Activated T-helper 2 cell treated with anti-CD3 and anti-CD28 coated beads, Interferon-gamma antibody, Interleukin-2, Interleukin-4, amounts not matched to agents 10 μg/mL and 5 μg/mL and 100 μg/mL, durations not matched to agents 14 hours and 24 hours and 36 hours (primary cell): ENCODE data around the gene COPS9. TPM values are rescaled to one million over a fixed set of nuclear protein-coding genes. Genes with fewer than 3 reads are reported as not detected.

Source experiments
- DNase-seq: peaks from one replicate; pipeline ENCODE4 v3.0.0; 2021; ENCODE audit warnings: low spot score
- H3K27ac Mint-ChIP-seq: one replicate; pipeline ENCODE4 v1.8.0; 2021; ENCODE audit warnings: mixed read lengths
- H3K27me3 Mint-ChIP-seq: one replicate; pipeline ENCODE4 v1.8.0; 2021; ENCODE audit warnings: low read depth, mixed read lengths
- H3K36me3 Mint-ChIP-seq: one replicate; pipeline ENCODE4 v1.8.0; 2021; ENCODE audit warnings: low read depth, mixed read lengths
- H3K4me1 Mint-ChIP-seq: one replicate; pipeline ENCODE4 v1.8.0; 2021; ENCODE audit warnings: low read depth, mixed read lengths
- H3K4me3 Mint-ChIP-seq: one replicate; pipeline ENCODE4 v1.8.0; 2021; ENCODE audit warnings: low read depth, mild to moderate bottlenecking, moderate library complexity, mixed read lengths
- H3K9me3 Mint-ChIP-seq: one replicate; pipeline ENCODE4 v1.8.0; 2021; ENCODE audit warnings: mixed read lengths
- intact Hi-C: fragments of 100-400 bp; cut with micrococcal nuclease; formaldehyde crosslinking; loops from one replicate; pipeline ENCODE4 v1.15.1; 2023
- total RNA-seq: library from RNA; stranded (reverse); gene quantifications from 2 replicates; pipeline ENCODE4 v1.2.3, GENCODE V29; 2022

Gene COPS9
- total RNA-seq, 1 donor from 2014 or later: 112 TPM

DNA sequence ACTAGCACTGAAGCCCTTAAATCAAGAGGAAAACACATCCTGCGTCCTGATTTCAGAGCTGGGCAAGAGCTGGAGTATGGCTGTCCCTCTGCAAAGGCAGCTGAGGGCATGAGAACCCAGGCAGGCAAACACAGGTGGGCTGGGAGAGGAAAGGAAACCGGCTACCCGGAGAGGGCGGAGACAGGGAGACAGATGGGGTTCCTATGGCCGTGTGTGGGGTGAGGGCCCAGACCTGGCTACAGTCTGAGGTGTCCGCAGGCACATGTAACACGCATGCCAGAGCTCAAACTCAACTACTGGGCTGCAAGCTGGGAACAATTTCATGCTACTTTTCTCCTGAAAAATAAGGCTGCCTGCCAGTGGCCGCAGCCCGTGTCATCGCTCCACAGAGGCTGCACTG lies 2.7 kb downstream of the COPS9 start:
- Mint-ChIP-seq H3K4me1 (peaks cover 17% of the 10 kb centered on the region), H3K36me3 (peaks cover 42% of the 10 kb centered on the region), H3K9me3 (no peaks in the 10 kb centered on the region), H3K27me3 (no peaks in the 10 kb centered on the region), H3K4me3 (peak overlapping the region; percentile 33), H3K27ac (no peak overlapping the region)
- DNase-seq: no peak
- intact Hi-C loops: loop anchor here (10.0 kb wide), 1 partner anchor 109 kb away; the partner anchor contains the start of gene NDUFA10

DNA sequence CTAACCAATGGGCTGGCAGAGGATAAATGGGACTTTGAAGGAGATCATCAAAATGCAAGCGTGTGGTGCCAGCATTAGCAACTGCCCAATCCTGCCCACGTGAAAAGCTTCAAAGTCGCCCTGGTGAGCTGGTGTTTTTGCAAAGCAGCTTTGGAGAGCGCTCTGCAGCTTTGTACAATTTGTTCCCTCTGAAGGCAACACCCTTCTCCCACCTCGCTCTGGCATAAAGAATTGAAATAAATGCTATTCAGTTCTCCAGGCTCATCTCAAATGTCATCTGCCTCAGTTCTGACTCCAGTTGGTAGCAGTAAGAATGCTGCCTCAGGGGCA lies 3.5 kb downstream of the COPS9 start:
- Mint-ChIP-seq H3K36me3 (peaks cover 49% of the 10 kb centered on the region), H3K27ac (no peak overlapping the region)
- intact Hi-C loops: loop anchor here (10.0 kb wide), 1 partner anchor 108 kb away; the partner anchor contains the start of gene NDUFA10

GRCh38 chr2:240131941-240132650 lies 4.0 kb downstream of the COPS9 start:
- intact Hi-C loops: loop anchor here (10.0 kb wide), 1 partner anchor 107 kb away; the partner anchor contains the start of gene NDUFA10

More for the DNA sequence above, 3.5 kb downstream of the COPS9 start:
- no peak for DNase-seq
- H3K27me3 Mint-ChIP-seq: no peaks in the 10 kb centered on the region
- no peaks in the 10 kb centered on the region for H3K9me3 Mint-ChIP-seq
- H3K4me3 Mint-ChIP-seq: no peak overlapping the region
- H3K4me1 Mint-ChIP-seq: peaks cover 17% of the 10 kb centered on the region

DNA sequence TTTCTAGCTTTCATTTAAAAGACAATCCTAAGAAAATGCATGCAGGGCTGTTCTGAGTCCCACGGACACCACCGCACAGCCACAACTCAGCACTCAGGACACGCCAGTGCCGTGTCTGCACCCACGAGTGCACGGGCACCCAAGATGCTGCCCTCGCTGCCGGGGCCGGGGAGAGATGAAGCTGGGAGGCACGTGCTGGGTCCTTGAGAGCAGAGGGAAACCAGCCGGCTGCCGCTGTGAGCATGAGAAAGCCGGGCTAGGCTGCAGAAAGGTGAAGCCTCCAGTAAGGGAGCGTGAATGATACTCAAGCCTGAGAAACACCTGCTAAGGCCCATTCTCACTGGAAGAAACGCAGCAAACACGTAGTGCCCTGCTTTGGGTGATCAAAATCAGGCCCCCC lies 4.8 kb downstream of the COPS9 start:
- Mint-ChIP-seq H3K27me3 (no peaks in the 10 kb centered on the region), H3K27ac (no peak overlapping the region), H3K9me3 (no peaks in the 10 kb centered on the region), H3K4me1 (peaks cover 13% of the 10 kb centered on the region), H3K4me3 (no peak overlapping the region), H3K36me3 (peaks cover 49% of the 10 kb centered on the region)
- no peak for DNase-seq
- intact Hi-C loops: loop anchor here (10.0 kb wide), 1 partner anchor 106 kb away; the partner anchor contains the start of gene NDUFA10

More at GRCh38 chr2:240131941-240132650, 4.0 kb downstream of the COPS9 start:
- Mint-ChIP-seq H3K9me3 (no peaks in the 10 kb centered on the region), H3K27ac (no peak overlapping the region), H3K4me1 (peaks cover 15% of the 10 kb centered on the region), H3K36me3 (peaks cover 49% of the 10 kb centered on the region), H3K4me3 (no peak overlapping the region), H3K27me3 (no peaks in the 10 kb centered on the region)
- DNase-seq: no peak

DNA sequence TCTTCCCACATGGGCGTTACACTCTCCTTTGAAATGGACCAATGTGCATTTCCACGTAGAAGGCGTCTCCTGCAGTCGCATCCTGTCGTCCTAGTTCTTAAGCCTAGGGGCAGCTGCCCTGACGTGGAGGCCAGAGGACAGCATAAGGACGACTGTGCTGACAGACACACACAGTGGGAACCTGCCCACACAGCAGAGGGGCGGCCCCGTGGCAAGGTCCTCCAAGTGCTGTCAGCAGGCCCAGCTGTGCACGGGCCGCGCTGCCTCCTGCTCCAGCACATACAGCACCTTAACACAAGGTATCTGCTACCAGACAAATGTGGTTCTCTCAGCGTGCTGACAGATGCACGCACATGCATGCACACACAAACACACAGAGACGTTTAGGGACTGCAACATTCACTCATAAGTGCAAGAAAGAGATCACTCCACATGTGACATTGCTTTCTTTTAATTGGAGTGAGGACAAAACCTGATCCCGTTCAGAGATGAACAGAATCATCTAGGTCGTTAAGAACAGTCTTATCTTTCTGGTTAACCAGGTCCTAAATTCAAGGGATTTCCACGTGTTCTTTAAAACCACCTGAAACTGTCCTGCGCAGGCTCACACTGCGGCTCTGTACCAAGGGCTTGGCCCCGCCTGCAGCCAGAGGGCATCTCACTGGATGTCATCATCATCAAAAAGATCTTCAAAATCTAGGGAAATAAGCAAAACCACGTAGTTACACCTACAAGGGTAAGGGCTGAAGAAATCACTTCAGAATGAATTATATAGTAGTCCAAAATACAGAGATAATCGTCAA lies 5.5 kb downstream of the COPS9 start:
- peaks cover 48% of the 10 kb centered on the region for H3K36me3 Mint-ChIP-seq
- intact Hi-C loops: loop anchor here (10.0 kb wide), 1 partner anchor 106 kb away; the partner anchor contains the start of gene NDUFA10
- no peaks in the 10 kb centered on the region for H3K27me3 Mint-ChIP-seq
- H3K4me3 Mint-ChIP-seq: no peak overlapping the region
- peaks cover 12% of the 10 kb centered on the region for H3K4me1 Mint-ChIP-seq
- H3K27ac Mint-ChIP-seq: no peak overlapping the region
- no peak for DNase-seq
- no peaks in the 10 kb centered on the region for H3K9me3 Mint-ChIP-seq

DNA sequence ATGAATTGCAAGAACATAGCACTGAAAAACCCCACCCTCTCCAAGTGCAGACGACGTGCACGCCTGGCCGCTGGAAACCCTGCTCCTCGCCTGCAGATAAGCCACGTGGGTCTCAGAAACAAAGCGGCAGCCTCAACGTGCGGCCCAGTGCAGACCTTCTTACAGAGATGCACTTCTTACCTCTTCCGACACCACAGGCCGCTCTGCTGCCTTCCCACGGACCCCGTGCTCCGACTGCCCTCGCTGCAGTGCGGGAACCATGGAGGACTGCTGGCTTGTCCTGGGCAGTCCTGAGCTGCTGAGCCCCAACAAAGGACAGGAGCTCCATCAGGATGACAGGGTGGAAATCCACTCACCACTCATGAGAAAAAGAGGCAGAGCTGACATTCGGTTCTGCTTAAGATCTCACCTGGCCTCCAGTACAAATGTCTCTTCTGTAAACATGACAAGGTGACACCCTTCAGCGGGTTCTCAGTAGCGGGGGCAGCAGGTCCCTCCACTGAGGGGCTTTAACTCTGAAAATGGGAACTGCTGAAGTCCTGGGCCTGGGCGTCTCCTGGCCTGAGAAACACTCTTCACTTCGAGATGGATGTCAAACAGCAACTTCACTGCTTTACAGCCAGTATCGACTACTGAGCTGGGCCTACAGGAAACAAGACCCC lies 6.2 kb downstream of the COPS9 start:
- Mint-ChIP-seq H3K9me3 (no peaks in the 10 kb centered on the region), H3K27me3 (no peaks in the 10 kb centered on the region), H3K4me3 (no peak overlapping the region), H3K27ac (no peak overlapping the region), H3K4me1 (peaks cover 5% of the 10 kb centered on the region), H3K36me3 (peaks cover 44% of the 10 kb centered on the region)
- no peak for DNase-seq
- intact Hi-C loops: loop anchor here (10.0 kb wide), 1 partner anchor 105 kb away; the partner anchor contains the start of gene NDUFA10

DNA sequence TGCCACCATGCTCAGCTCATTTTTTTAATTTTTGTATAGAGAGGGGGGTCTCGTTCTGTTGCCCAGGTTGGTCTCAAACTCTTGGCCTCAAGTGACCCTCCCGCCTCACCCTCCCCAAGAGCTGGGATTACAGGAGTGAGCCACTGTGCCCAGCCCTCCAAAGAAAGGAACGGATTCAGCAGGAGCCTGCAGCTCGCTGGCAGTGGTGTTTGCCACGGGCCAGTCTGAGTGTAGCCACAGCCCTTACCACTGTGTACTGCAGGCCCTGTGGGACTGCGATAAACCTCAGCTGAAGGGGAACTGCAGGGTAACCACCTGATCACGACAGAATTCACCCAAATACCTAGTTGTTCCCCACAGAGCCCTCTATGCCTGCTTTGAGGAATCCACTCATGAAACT lies 6.8 kb downstream of the COPS9 start:
- Mint-ChIP-seq H3K4me1 (no peaks in the 10 kb centered on the region), H3K27me3 (no peaks in the 10 kb centered on the region), H3K36me3 (peaks cover 44% of the 10 kb centered on the region), H3K9me3 (no peaks in the 10 kb centered on the region), H3K4me3 (no peak overlapping the region), H3K27ac (no peak overlapping the region)
- DNase-seq: no peak
- intact Hi-C loops: no loop called here

- no peak for DNase-seq
- no peaks in the 10 kb centered on the region for H3K27me3 Mint-ChIP-seq
- H3K36me3 Mint-ChIP-seq: peaks cover 44% of the 10 kb centered on the region
- no peak overlapping the region for H3K27ac Mint-ChIP-seq
- no peaks in the 10 kb centered on the region for H3K9me3 Mint-ChIP-seq
- no peaks in the 10 kb centered on the region for H3K4me1 Mint-ChIP-seq
- intact Hi-C loops: no loop called here
- no peak overlapping the region for H3K4me3 Mint-ChIP-seq
These were observed 7.4 kb downstream of the COPS9 start for GRCh38 chr2:240128608-240129145.

GRCh38 chr2:240127911-240128607 lies 8.0 kb downstream of the COPS9 start:
- Mint-ChIP-seq H3K4me3 (no peak overlapping the region), H3K36me3 (peaks cover 41% of the 10 kb centered on the region), H3K9me3 (no peaks in the 10 kb centered on the region), H3K27ac (no peak overlapping the region), H3K4me1 (no peaks in the 10 kb centered on the region), H3K27me3 (no peaks in the 10 kb centered on the region)
- intact Hi-C loops: no loop called here
- DNase-seq: no peak

GRCh38 chr2:240127191-240127750 lies 8.8 kb downstream of the COPS9 start:
- no peak for DNase-seq
- Mint-ChIP-seq H3K27ac (no peak overlapping the region), H3K4me1 (no peaks in the 10 kb centered on the region), H3K9me3 (no peaks in the 10 kb centered on the region), H3K36me3 (peaks cover 35% of the 10 kb centered on the region), H3K27me3 (no peaks in the 10 kb centered on the region), H3K4me3 (no peak overlapping the region)
- intact Hi-C loops: no loop called here

GRCh38 chr2:240126731-240127130 lies 9.4 kb downstream of the COPS9 start:
- Mint-ChIP-seq H3K36me3 (peaks cover 30% of the 10 kb centered on the region), H3K4me1 (peaks cover under 1% of the 10 kb centered on the region), H3K4me3 (no peak overlapping the region), H3K27ac (no peak overlapping the region), H3K9me3 (no peaks in the 10 kb centered on the region), H3K27me3 (no peaks in the 10 kb centered on the region)
- intact Hi-C loops: no loop called here
- DNase-seq: no peak

GRCh38 chr2:240125742-240126141 lies 10.4 kb downstream of the COPS9 start:
- Mint-ChIP-seq H3K36me3 (peaks cover 20% of the 10 kb centered on the region), H3K27ac (no peak overlapping the region), H3K4me1 (peaks cover 5% of the 10 kb centered on the region), H3K9me3 (no peaks in the 10 kb centered on the region), H3K27me3 (no peaks in the 10 kb centered on the region), H3K4me3 (no peak overlapping the region)
- no peak for DNase-seq
- intact Hi-C loops: no loop called here
